Measurements from ENCODE around the gene ALG8. TPM values are rescaled to one million over a fixed set of nuclear protein-coding genes. Genes with fewer than 3 reads are reported as not detected.
"Not testable (repeated sequence)": the region's sequence is repeated elsewhere in the genome, so short reads cannot be mapped to it uniquely, and the experiment has no call there.

ALG8 gene
- total RNA-seq = 27.0 TPM

DNA sequence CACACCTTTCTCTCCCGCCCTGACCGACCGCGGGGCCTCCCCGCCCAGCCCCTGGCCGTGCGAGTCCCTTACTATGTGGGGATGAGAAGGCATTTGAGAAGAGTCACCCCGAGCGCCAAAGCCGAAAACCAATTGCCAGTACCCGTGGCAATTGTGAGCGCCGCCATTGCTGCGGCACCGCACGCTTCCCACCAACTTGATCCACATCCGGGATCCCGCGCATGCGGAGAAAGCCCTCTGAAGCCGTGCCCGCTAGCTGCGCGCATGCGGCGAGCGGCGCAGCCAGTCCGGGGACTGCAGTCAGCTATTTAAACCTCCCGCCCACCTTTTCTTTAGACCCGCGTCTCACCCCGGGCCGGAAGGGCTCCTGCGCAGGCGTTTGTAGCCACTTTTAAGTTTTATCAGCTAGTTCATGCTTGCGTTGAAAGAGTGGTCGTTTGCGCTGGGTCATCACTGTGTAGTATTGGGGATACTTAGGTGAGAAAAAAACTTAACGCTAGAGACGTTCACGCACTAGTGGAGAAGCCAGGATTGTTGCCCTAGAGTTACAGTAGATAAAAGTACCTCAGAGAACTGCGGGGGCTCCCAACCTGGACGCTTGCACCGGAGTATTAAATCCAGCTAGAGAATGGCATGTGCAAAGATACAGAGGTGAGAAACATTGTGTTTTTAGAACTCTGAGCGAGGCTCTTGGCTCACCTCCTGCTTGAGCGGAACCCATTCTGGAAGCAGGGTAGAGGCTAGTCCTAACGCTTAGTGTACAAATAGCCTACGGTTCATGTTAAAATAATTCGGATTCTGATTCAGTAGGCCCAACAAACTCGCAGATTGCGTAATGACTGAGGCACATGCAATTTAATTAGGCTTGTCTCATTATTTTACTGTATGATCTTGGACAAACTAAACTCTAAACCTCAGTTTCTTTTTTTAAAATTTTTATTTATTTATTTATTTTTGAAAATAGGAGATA is at the start of gene ALG8:
TSS of gene ALG8 (minus strand) at position 205 of the 970 bp plus-strand sequence. CDS start at position 167, 38 bp downstream.
- peak; percentile 99 for ATAC-seq

DNA sequence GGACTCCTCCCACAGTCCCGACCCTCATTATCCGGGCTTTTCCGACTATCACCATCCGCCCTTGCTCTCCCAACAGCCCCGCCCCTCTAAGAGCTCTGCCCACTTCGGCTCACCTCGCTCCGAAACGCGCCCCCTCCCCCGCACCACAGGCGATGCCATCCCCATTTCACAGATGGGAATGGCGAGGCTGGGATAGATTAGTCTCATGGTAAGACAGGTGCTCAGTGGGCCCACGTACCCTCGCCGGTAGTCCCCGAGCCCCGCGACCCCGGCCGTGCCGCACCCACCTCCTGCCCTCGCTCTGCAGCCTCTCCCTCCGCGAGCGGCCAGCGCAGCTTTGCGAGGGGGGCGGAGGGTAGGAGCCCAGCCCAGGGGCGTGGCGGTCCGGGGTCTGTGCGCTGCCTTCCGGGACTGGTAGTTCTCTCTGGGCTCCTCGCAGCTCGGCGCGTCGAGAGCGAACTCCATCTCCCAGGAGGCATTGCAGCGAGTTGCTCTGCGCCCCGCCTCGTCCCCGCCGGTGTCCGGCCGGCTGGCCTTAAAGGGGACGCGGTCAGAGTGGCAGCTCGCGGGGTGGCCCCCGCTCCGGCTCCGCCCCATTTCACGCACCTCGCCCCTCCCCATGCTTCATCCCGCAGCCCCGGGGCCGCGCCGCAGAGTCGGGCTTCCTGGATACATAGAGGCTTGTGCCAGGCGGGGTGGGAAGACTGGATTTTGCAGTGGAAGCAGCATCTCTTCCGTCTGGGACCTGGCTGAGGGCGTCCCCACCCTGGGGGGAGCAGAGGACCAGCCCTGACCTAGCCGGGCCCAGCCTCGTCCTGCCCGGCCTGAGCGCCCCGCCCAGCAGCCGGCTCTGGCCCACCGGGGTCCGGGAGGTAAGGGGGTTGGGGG is 49.1 kb upstream of the ALG8 start, which contains the start of the genes KCTD21 and USP35:
TSS of gene KCTD21 (minus strand) at position 341 of the 888 bp plus-strand sequence. CDS start 14,072 bp downstream, outside the sequence.
TSS of gene USP35 (plus strand) at position 634 of the 888 bp plus-strand sequence. CDS start 7,327 bp downstream, outside the sequence.
- peak; percentile 93 for ATAC-seq

DNA sequence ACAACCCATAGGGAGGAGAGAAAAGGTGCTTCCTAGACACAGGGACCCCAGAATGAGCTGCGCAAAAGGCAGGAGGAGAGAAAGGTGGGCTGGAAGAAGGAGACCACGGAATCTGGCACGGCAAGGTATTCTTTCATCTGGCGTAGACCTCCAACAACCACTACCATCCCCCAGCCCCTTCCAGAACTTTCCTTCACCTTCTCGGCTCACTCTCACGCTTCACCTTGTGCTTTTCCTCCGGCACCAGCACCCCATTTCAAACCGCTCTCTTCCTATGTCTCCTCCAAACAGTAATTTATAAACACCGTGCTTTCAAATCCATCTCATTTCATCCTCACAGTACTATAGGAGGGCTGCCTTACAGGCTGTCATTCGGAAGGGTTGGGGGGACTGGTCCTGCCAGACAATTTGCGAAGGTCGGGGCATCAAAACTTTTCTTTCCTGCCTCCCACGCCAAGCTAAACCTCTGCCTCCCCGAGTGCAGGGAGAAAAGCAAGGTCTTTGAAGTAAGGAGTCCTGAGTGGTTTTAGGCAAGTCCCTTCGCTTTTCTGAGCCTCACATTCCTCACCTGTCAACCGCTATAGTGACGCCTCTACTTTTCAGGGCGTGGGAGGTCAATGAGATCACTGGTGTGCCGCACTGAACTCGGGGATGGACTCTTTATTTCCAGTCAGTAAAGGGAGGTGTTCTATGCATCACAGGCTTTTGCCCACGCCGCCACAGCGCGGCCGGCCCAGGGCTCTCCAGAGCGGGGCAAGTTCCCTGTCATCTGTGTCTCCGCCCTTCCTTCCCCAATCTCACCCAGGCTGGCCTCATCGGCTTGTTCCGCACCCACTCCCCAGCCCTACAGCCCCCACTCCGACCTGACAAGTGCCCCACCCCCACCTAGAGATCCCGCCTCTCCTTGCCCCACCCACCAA is 48.2 kb upstream of the ALG8 start:
- peak; percentile 73 for ATAC-seq

DNA sequence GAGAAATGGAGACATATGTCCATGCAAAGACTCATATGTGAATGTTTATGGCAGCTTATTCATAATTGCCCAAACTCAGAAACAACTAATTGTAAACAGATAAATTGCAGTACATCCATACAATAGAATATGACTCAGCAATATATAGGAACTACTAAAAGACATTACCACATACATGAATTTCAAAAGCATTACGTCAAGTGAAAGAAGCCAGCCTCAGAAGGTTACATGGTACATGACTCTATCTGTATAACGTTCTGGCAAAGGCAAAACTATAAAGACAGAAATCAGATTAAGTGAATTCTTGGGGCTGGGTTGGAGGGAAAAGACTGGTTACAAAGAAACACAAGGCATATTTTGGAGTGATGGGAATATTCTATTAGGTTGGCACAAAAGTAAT is 41.8 kb upstream of the ALG8 start:
- peak; percentile 76 for ATAC-seq

DNA sequence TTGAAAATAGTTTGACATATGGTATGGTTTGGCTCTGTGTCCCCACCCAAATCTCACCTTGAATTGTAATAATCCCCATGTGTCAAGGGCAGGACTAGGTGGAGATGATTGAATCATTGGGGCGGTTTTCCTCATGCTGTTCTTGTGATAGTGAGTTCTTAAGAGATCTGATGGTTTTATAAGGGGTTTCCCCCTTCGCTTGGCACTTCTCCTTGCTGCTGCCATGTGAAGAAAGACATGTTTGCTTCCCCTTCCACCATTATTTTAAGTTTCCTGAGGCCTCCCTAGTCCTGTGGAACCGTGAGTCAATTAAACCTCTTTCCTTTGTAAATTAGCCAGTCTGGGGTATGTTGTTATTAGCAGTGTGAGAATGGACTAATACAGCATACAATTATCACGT is 41.3 kb upstream of the ALG8 start:
- ATAC-seq = no peak

DNA sequence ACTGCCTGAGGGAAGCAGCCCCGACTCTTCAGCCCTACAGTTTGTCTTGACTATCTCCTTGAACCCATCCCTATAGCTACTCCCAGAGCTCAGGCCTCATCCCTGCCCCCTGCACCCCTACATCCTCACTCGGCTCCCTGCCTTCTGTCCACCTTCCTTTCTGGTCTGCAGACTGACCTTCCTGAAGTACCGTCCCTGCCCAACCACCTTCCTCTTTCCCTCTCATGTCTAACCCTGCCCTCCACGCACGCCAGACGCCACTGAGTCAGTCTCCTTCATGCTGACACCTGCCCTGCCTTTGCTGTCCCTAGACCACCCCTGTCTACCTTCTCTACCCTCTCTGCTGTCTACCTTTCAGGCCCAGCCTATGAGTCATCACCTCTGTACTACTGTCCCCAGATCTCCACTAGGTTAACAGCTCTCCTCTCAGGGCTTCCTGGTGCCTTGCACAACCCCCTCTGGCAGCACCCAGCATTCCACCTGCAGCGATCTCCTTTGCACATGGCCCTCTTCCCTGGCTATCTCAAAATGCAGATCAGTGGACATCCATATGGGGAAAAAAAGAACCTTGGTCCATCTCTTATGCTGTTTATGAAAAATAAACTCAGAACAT is 40.1 kb upstream of the ALG8 start:
- peak; percentile 82 for ATAC-seq

DNA sequence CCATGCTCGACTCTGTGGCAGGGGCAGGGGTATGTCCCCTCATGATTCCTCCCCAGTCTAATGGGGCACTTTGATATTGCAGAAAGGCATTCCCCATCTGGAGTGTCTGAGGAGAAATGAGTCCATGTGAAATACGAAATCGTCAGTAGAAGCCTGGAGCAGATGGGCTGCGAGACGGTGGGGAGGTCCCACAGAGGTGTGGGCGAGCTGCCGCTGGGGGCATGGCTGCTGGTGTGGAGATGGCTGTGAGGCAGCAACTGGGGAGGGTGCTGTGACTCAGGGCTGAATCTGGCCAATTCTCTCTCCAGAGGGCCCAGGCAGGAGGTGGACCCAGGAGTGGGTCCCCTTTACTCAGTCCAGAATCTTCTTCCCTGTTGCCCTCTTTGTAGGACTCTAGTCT is 37.8 kb upstream of the ALG8 start:
- no peak for ATAC-seq

DNA sequence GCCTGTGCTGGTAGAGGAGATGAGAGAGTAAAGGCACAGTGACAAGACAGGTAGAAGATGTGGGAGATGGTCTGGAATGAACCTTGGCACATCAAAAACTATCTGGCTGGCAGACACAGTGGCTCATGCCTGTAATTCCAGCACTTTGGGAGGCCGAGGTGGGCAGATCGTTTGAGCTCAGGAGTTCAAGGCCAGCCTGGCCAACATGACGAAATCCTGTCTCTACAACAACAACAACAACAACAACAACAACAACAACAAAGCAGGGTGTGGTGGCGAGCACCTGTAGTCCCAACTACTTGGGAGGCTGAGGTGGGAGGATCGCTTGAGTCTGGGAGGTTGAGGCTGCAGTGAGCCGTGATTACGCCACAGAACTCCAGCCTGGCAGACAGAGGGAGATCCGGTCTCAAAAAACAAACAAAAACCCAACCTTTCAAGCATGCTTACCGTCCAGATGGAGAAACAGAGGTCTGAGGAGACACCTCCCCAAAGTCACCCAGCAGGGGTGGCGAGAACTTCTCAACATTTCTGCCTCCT is 37.2 kb upstream of the ALG8 start:
- no peak for ATAC-seq

DNA sequence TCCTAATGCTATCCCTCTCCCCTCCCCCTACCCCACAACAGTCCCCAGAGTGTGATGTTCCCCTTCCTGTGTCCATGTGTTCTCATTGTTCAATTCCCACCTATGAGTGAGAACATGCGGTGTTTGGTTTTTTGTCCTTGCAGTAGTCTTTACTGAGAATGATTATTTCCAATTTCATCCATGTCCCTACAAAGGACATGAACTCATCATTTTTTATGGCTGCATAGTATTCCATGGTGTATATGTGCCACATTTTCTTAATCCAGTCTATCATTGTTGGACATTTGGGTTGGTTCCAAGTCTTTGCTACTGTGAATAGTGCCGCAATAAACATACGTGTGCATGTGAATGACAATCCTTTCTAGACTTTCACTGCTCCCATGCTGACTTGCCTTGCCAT is 36.4 kb upstream of the ALG8 start:
- ATAC-seq = not testable (repeated sequence)

DNA sequence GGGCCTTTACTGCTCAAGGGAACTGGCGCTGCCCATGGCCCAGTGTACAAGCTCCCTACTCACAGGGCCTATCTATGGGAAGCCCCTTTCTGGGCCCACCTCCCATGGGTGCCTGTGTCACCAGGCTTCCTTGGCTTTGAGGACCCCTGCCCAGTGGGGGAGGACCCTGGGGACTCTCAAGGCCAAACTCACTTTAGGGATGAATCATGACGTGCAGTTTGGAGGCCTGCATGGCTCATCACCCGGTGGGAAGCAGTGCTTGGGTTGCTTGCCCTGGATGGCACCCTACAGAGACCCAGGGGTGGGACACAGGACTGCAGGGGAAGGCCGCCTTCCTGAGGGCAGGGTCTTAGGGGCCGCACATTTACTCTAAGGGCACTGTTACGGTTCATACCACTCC is 32.5 kb upstream of the ALG8 start:
- ATAC-seq = no peak

DNA sequence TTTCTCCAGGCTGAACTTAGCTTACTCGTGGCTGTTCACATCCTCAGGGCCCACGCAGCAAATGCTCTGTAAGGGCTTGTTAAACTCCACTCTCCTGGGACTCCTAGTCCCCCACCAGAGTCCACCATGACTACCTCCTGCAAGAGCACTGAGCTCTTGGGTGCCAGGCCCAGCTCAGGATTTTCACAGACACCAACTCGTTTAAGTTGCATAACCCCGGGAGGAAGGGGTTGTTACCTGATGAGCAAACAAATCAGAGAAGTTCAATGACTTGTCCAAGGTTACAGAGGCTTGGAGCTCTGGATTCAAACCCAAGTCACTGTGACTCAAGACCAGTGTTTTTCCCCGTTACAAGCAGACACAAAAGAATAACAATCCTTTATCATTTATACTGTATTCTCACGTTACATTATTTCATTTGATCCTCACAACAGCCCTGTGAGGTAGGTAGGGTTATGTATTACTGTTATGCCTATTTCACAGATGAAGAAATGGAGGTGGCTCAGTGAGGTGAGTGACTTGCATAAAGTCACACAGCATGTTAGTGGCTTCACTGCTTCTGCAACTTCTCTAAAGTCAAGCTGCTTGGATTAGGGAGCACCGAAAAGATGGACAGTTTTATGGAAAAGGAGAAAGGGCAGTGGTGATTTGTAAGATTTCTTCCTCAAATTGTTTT is 31.6 kb upstream of the ALG8 start:
- no peak for ATAC-seq

DNA sequence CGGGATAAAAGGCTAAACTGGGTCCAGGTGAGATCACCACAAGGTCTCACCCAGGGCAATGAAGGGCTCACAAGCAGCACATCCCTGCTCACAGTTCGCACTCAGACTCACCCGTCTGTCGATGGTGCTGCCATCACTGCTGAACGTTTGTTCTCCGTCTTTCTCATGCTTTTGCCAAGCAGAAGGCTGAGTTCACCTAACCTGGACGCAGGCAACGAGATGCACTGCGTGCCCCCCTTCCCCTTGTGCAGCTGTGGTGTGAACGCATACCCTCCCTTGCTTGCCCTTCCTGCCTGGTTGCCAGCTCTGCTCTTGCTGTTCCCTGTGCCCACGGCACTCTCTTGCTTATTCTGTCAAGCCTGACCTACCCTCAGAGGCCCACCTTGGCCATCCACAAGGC is 31.0 kb upstream of the ALG8 start:
- ATAC-seq = no peak

DNA sequence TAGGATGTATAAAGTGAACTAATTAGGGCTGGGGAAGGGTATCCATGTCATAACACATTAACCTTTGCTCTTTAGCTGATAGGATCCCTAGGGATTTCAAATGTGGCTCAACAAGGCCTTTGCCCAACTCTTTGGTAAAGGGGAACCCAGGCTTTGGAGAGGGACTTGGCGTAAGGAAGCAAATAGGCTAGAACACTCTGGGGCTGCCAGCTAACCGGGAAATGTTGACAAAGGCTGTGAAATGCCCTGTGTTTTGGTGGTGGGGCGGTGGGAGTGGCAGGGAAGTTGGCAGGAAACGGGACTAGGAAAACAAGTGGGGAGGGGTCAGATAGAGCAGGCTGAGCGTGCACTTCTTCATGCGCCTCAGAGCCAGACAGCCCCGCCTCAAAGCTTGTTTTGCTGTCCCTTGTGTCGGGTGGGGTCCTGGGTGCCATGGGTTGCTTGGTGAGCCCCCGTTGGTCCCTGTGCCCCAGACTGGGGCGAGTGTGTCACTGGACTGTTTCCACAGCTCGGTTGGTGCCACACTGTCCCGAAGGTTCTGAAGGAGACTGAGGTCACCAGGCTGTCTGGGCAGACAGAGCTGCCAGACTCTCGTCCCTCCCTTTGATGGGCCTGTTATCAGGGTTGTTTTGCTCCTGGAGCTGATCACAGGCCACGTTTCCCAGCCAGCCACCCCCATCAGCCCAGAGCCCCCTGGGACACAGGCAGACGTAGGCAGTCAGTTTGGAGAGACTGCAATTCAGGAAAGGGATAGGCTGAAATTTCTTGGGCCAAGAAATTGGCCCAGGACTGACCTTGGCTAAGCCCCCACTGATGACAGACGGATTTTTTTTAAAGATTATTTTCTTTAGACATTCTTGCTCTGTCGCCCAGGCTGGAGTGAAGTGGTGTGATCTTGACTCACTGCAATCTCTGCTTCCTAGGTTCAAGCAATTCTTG is 29.4 kb upstream of the ALG8 start:
- peak; percentile 51 for ATAC-seq

DNA sequence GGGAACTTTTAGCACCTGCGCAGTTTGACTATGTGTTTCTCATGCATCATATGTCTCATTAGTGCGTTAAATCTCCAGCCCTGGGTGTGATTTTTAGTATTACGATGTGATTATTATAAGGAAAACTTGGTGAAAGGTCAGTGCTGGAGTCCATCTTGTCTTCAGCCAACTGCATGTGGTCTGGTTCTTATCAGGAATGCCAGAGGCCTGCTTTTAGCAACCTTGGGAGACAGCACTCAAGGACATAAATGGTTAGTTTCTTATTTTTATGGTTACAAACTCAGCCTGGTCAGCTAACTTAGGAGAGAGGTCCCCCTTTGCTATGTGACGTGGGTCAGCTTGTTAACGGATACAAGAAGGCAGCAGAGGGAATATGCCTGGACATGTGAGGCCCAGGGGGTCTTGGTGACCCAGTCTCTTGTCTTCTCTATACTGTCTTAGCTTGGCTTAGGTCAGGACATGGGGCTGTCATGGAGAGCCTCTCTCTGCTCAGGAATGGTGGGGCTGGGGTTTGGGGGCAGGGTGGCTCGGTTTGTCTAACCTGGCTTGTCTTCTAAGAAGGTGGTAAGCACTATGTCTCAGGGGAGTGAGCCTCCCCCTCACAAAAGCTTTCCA is 27.5 kb upstream of the ALG8 start:
- no peak for ATAC-seq

DNA sequence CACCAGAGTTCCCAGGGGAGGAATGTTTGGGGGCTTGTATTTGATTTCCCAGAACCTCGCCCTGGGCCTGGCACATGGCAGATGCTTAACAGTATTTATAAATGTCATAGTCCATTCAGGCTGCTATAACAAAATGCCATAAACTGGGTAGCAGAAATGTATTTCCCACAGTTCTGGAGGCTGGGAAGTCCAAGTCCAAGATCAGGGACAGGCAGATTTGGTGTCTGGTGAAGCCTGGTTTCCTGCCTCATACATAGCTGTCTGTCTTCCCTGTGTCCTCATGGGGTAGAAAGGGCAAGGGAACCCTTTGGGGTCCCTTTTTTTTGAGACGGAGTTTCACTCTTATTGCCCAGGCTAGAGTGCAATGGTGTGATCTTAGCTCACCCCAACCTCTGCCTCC is 25.0 kb upstream of the ALG8 start:
- no peak for ATAC-seq

DNA sequence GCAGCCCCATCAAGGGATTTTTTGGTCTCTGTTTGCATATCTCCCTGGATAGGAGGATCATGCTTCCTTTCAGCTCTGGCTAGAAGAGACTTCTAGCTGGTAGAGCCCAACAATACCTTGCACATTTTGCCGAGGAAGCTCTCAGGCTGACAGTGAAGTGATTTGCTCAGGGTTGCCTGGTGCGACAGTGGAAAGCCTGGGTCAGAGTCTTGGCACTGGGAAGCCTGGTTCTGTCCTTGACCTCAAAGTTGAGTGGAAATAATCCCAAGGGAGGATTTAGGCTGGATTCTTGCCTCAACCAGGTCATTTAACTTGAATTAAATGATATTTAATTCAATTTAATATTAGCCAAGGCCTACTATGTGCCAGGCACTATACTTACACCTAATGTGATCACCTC is 24.4 kb upstream of the ALG8 start:
- ATAC-seq = no peak

DNA sequence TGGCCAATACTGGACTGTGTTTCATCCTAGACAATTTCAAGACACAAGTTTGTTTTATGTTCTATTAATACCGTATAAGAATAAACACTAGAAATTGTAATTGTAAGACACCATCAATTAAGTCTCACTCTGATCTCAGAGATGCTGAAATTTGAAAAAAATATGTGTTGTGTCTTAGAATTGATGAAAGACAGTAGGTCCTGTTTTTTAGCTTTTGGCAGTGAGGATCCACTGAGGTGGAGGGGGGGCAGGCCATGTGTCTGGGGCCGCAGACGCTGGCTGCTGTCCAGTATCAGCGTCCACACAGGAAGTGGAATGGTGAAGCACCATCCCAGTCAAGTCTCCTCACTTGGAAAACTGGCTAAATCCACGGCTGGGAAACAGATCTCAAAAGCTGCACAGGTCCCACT is 22.5 kb upstream of the ALG8 start:
- no peak for ATAC-seq

DNA sequence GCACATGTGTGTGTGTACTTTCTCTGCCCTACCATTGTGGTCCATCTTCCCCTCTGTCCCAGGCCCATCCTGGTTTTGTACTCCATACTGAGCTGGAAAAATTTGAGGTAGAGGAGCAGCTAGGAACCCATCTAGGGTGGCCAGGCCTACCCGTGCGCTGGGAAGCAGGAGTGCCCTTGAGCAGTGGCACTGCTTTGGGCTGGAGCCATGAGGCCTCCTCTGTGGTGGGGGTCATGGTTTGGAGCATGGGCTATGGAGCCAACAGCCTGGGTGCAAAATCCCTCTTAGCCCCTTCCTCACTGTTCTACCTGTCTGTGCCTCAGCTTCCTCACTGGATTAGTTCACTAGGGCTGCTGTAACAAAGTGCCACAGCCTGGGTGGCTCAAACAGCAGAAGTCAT is 21.9 kb upstream of the ALG8 start:
- no peak for ATAC-seq

DNA sequence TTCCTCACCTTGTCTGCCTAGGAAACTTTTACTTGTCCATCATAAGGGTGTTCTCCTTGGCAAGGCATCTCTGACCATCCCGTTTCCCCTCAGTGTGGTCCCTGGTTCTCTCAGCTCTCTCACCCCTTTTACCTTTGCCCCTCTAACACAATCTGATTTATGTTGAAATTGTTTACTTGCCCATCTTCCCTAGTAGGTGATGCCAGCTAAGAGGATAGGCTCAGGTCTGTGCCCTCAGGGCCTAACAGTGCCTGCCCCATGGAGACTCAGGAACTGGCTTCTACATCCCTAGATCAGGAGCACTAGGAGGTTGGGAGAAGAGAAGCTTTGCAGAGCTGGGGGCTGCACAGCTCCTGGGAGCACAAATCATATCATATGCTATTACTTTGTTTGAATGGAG is 21.1 kb upstream of the ALG8 start:
- ATAC-seq = no peak

All from esophagus mucosa (tissue), 1 donor.